ENCODE data around the gene WFDC2. TPM values are rescaled to one million over a fixed set of nuclear protein-coding genes. Genes with fewer than 3 reads are reported as not detected.

Gene WFDC2
- total RNA-seq, 1 experiment from 2014 or later, result not detected

DNA sequence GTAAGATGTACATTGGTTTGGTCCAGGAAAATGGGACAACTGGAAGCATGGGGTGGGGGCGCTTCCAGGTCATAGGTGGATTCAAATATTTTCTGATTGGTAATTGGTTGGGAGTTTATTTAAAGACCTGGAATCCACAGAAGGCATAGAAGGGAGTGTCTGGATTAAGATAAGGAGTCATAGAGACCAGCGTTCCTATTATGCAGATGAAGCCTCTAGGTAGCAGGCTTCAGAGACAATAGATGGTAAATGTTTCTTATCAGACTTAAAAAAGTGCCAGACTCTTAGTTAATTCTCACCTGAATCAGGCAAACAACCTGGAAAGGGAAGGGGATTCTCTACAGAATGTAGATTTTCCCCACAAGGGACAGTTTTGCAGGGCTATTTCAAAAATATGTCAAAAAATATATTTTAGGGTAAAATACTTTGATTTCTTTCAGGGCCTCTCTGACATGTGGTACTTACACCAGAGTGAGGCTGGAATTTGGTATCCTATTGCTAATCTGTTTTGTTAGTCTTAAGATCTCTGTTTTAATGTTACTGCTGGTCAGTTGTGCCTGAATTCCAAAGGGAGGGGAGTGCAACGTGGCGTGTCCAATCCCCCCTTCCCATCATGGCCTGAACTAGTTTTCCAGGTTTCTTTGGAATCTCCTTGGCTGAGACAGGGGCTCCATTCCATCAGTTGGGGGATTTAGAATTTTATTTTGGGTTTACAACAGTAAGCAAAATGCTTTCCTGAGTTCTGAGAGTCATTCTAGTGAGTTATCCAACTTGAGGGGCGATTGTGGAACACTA is 28.5 kb upstream of the WFDC2 start:
- no peak overlapping the region for H3K9ac ChIP-seq (ENCODE audit: low read length)
- intact Hi-C loops (cut with micrococcal nuclease), result no loop called here
- ChIA-PET CTCF (no interaction called here), POLR2A (ENCODE audit: unreplicated experiment) (no interaction called here)
- no TSS peak for BruUV-seq (replicated peaks)
- no peaks in the 10 kb centered on the region for H4K20me1 ChIP-seq (ENCODE audit: low read length)
- DNase-seq (no peak), ATAC-seq (no peak)
- no peaks in the 10 kb centered on the region for H3K9me2 ChIP-seq (replicated peaks; ENCODE audit: low read length)
- no peaks in the 10 kb centered on the region for H3K27me3 ChIP-seq (ENCODE audit: low read length)
- H3K36me3 ChIP-seq (ENCODE audit: low read depth, low read length), result no peaks in the 10 kb centered on the region
- peaks cover 22% of the 10 kb centered on the region for H3K4me1 ChIP-seq (ENCODE audit: insufficient read depth, low read length)
- H3K79me2 ChIP-seq (ENCODE audit: low read length), result no peaks in the 10 kb centered on the region
- no peaks in the 10 kb centered on the region for H3F3A ChIP-seq (ENCODE audit: low read length, unreplicated experiment)
- no peak overlapping the region for H3K27ac ChIP-seq (ENCODE audit: low read length)
- no peak overlapping the region for H3K4me3 ChIP-seq (ENCODE audit: low read length)
- no peak overlapping the region for H2AFZ ChIP-seq (ENCODE audit: low read length)
- H3K4me2 ChIP-seq (ENCODE audit: low read length), result no peak overlapping the region
- no peaks in the 10 kb centered on the region for H3K9me3 ChIP-seq (ENCODE audit: low read length)
- TF ChIP-seq, protein P1, sequence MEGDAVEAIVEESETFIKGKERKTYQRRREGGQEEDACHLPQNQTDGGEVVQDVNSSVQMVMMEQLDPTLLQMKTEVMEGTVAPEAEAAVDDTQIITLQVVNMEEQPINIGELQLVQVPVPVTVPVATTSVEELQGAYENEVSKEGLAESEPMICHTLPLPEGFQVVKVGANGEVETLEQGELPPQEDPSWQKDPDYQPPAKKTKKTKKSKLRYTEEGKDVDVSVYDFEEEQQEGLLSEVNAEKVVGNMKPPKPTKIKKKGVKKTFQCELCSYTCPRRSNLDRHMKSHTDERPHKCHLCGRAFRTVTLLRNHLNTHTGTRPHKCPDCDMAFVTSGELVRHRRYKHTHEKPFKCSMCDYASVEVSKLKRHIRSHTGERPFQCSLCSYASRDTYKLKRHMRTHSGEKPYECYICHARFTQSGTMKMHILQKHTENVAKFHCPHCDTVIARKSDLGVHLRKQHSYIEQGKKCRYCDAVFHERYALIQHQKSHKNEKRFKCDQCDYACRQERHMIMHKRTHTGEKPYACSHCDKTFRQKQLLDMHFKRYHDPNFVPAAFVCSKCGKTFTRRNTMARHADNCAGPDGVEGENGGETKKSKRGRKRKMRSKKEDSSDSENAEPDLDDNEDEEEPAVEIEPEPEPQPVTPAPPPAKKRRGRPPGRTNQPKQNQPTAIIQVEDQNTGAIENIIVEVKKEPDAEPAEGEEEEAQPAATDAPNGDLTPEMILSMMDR (conservative IDR thresholded peaks at IDR 0.05; ENCODE audit: low read depth, low read length), result no peak
- no peak for TF ChIP-seq EZH2 (IDR thresholded peaks at IDR 0.05; ENCODE audit: low read length, unreplicated experiment)
- TF ChIP-seq EZH2phosphoT487 (IDR thresholded peaks at IDR 0.05; ENCODE audit: borderline replicate concordance, low read length), result no peak

GRCh38 chr20:45441746-45442145 is 27.8 kb upstream of the WFDC2 start:
- ATAC-seq, result no peak
- peaks cover 18% of the 10 kb centered on the region for H3K4me1 ChIP-seq (ENCODE audit: insufficient read depth, low read length)

DNA sequence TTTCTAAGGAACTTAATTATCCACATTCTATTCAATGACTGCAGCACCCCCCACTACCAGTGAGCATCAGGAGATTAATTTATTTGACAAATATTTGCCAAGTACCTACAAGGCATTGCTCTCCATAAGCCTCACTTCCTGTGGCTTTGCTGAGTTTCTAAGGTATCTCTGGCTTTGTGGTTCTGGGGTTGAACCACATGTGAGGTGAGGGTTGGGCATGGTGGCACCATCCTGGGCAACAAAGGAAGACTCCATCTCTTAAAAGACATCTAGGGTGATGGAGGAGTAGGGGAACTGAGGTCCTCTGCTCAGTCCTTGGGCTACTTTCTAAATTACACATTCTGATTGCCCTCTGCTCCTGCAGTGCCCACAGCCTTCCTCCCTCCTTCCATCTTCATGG is 25.5 kb upstream of the WFDC2 start:
- DNase-seq, result peak; percentile 34
- Histone ChIP-seq H2AFZ (ENCODE audit: low read length) (no peak overlapping the region), H4K20me1 (ENCODE audit: low read length) (no peaks in the 10 kb centered on the region), H3K9me2 (replicated peaks; ENCODE audit: low read length) (no peaks in the 10 kb centered on the region), H3K4me3 (ENCODE audit: low read length) (no peak overlapping the region), H3K79me2 (ENCODE audit: low read length) (no peaks in the 10 kb centered on the region), H3K4me1 (ENCODE audit: insufficient read depth, low read length) (peaks cover 25% of the 10 kb centered on the region), H3K36me3 (ENCODE audit: low read depth, low read length) (no peaks in the 10 kb centered on the region), H3K4me2 (ENCODE audit: low read length) (no peak overlapping the region), H3K27me3 (ENCODE audit: low read length) (no peaks in the 10 kb centered on the region), H3K9me3 (ENCODE audit: low read length) (no peaks in the 10 kb centered on the region), H3K27ac (ENCODE audit: low read length) (no peak overlapping the region), H3F3A (ENCODE audit: low read length, unreplicated experiment) (no peaks in the 10 kb centered on the region), H3K9ac (ENCODE audit: low read length) (no peak overlapping the region)
- intact Hi-C loops (cut with micrococcal nuclease), result no loop called here
- POLR2A ChIA-PET (ENCODE audit: unreplicated experiment), result no interaction called here
- 0 out of 2 replicates have a peak, but pooled peaks have one; percentile 23 for ATAC-seq
- no TSS peak for BruUV-seq (replicated peaks)
- CTCF ChIA-PET, result no interaction called here
- TF ChIP-seq EZH2phosphoT487 (IDR thresholded peaks at IDR 0.05; ENCODE audit: borderline replicate concordance, low read length) (no peak), EZH2 (IDR thresholded peaks at IDR 0.05; ENCODE audit: low read length, unreplicated experiment) (no peak)
- TF ChIP-seq, protein P1 (conservative IDR thresholded peaks at IDR 0.05; ENCODE audit: low read depth, low read length), result no peak

More at GRCh38 chr20:45441746-45442145, 27.8 kb upstream of the WFDC2 start:
- no peaks in the 10 kb centered on the region for H4K20me1 ChIP-seq (ENCODE audit: low read length)
- H3K36me3 ChIP-seq (ENCODE audit: low read depth, low read length), result no peaks in the 10 kb centered on the region
- TF ChIP-seq EZH2 (IDR thresholded peaks at IDR 0.05; ENCODE audit: low read length, unreplicated experiment), result no peak
- no peaks in the 10 kb centered on the region for H3K9me2 ChIP-seq (replicated peaks; ENCODE audit: low read length)
- CTCF ChIA-PET, result no interaction called here
- H3K79me2 ChIP-seq (ENCODE audit: low read length), result no peaks in the 10 kb centered on the region
- H3F3A ChIP-seq (ENCODE audit: low read length, unreplicated experiment), result no peaks in the 10 kb centered on the region
- DNase-seq, result no peak
- no peak overlapping the region for H3K4me2 ChIP-seq (ENCODE audit: low read length)
- POLR2A ChIA-PET (ENCODE audit: unreplicated experiment), result no interaction called here
- no peak overlapping the region for H3K27ac ChIP-seq (ENCODE audit: low read length)
- no peak overlapping the region for H3K4me3 ChIP-seq (ENCODE audit: low read length)
- no peaks in the 10 kb centered on the region for H3K9me3 ChIP-seq (ENCODE audit: low read length)
- H3K9ac ChIP-seq (ENCODE audit: low read length), result no peak overlapping the region
- intact Hi-C loops (cut with micrococcal nuclease), result no loop called here
- H3K27me3 ChIP-seq (ENCODE audit: low read length), result no peaks in the 10 kb centered on the region
- H2AFZ ChIP-seq (ENCODE audit: low read length), result no peak overlapping the region
- BruUV-seq (replicated peaks), result no TSS peak
